GM10248 (cell line): ENCODE measurements around the gene HELZ.
"Not testable (repeated sequence)": the region's sequence is repeated elsewhere in the genome, so short reads cannot be mapped to it uniquely, and the experiment has no call there.

Experiments used
- CTCF ChIA-PET: fragments of 300-600 bp; sonication (Branson Sonifier 250); formaldehyde crosslinking; extraction: SDS; loops from one replicate; lab custom pipeline; 2021; ENCODE audit warnings: antibody characterized with exemption; lab: Yijun Ruan, JAX
- POLR2A ChIA-PET: fragments of 350-650 bp; sonication (Branson Sonifier 250); formaldehyde crosslinking; extraction: SDS; loops from one replicate; lab custom pipeline; 2020; ENCODE audit warnings: antibody characterized with exemption; lab: Yijun Ruan, JAX
- DNase-seq: peaks from one replicate; pipeline ENCODE4 v3.0.0; 2012; ENCODE audit errors: extremely low spot score
- TF ChIP-seq, protein P1 (sequence below): IDR thresholded peaks from 2 replicates; pipeline ENCODE4 v1.5.1; 2012; ENCODE audit warnings: mild to moderate bottlenecking, low read depth; ENCODE audit errors: extremely low read depth, missing control alignments, control extremely low read depth

Gene HELZ

DNA sequence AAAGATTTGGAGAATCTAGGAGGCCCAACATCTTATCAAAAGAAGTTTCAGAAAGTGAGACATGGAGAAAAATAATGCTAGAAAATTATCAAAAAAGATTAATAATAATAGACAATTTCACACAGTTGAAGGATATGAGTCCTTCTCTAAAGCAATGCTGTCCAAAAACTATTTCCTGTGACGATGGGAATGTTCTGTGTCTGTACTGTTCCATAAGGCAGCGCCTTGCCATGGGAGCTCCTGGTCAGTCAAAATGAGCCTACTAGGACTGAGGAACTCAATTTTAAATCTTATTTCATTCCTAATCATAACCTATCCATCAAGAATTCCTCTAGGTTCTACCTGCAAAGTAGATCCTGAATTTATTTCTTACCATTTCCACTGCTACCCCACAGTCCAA is 151.6 kb downstream of the HELZ start:
- ChIA-PET POLR2A (no interaction called here), CTCF (interaction anchor here (2.3 kb wide), 1 partner anchor 12 kb away, joined by 8 read pairs; no protein-coding TSS in a partner anchor)
- DNase-seq, result no peak
- TF ChIP-seq, protein P1, sequence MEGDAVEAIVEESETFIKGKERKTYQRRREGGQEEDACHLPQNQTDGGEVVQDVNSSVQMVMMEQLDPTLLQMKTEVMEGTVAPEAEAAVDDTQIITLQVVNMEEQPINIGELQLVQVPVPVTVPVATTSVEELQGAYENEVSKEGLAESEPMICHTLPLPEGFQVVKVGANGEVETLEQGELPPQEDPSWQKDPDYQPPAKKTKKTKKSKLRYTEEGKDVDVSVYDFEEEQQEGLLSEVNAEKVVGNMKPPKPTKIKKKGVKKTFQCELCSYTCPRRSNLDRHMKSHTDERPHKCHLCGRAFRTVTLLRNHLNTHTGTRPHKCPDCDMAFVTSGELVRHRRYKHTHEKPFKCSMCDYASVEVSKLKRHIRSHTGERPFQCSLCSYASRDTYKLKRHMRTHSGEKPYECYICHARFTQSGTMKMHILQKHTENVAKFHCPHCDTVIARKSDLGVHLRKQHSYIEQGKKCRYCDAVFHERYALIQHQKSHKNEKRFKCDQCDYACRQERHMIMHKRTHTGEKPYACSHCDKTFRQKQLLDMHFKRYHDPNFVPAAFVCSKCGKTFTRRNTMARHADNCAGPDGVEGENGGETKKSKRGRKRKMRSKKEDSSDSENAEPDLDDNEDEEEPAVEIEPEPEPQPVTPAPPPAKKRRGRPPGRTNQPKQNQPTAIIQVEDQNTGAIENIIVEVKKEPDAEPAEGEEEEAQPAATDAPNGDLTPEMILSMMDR, result no peak

DNA sequence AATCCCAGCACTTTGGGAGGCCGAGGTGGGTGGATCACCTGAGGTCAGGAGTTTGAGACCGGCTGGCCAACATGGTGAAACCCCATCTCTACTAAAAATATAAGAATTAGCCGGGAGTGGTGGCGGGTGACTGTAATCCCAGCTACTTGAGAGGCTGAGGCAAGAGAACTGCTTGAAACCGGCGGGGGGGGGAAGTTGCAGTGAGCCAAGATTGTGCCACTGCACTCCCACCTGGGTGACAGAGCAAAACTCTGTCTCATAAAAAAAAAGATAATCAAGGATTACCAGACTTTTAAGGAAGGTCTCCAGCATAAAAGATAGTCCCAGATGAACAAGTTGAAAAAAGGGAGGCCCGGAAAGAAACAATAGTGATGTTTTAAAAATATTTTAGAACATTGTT is 152.3 kb downstream of the HELZ start:
- DNase-seq, POLR2A ChIA-PET: not testable (repeated sequence)
- CTCF ChIA-PET, result interaction anchor here (2.3 kb wide), 1 partner anchor 11 kb away, joined by 8 read pairs; no protein-coding TSS in a partner anchor

DNA sequence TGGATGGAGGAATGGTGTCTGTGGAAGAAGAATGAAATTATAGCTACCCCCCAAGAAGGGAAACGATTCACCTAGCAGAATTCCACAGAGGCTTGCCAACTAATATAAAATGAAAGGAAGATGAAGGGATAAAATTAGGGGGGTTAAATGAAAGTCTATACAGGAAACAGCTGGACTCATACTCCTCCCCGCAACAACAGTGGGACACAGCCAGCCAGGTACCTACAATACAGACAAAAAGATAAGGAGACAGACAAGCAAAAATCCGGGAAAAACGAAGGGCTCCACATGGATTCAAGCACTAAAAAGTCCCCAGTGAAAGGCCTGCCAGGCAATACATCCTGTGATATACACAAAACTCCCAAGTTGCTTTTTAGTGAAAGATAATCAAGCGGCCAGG is 152.7 kb downstream of the HELZ start:
- TF ChIP-seq, protein P1, result no peak
- ChIA-PET POLR2A (no interaction called here), CTCF (interaction anchor here (1.0 to 2.3 kb wide), 2 partner anchors 11 to 17 kb away, joined by 4 to 8 read pairs; no protein-coding TSS in a partner anchor)
- no peak for DNase-seq

DNA sequence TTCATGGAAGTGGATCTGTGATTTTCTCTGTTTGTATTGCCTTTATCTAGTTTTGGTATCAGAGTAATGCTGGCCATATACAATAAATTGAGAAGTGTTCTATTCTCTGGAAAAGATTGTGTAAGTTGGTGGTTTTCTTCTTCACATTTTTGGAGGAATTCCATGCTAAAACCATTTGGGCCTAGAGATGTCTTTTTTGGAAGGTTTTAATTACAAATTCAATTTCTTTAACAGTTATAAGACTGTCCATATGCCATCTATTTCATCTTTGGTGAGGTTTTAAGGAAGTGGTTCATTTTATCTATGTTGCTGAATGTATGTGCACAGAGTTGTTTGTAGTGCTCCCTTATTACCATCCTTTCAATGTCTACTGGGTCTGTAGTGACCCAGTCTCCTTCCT is 154.7 kb downstream of the HELZ start:
- ChIA-PET POLR2A (no interaction called here), CTCF (interaction anchor here (1.7 kb wide), 1 partner anchor 37 kb away, joined by 3 read pairs; no protein-coding TSS in a partner anchor)
- DNase-seq, result no peak
- TF ChIP-seq, protein P1, result no peak

DNA sequence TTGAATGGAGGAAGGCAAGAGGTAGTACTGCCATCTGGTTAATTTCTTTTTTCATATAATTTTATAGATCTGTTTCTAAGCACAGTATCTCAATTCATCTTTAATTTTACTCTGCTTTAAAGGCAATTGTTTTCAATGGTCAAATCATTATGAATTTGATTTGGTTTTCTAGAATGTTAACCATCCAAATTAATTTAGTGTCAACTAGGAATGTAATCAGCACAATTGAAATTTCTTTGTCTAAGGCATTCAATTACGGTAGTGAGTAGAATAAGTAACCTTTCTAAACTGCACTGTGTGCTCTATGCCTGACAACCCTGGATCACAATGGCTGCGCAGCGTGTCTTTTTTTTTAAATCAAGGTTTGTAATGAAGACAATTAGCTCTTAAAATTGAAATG is 156.4 kb downstream of the HELZ start:
- POLR2A ChIA-PET, result no interaction called here
- CTCF ChIA-PET, result no interaction called here
- TF ChIP-seq, protein P1, result no peak
- no peak for DNase-seq

DNA sequence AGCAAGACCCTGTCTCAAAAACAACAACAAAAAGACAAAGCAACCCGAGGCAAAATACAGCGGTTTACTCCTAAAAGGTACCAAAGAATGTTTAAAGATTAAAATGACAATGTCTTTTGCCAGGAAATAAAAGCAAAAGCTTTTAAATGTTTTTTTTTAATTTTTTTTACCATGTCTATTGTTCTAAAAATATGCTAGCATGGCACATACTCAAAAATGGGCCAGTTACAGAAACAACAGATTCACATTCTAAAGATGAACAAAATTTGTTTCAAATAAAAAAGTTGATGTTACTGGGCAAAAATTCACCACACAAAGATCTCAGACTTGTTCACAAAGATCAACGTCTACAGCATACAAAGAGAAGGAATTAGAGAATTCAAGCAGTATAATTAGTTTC is 159.6 kb downstream of the HELZ start:
- TF ChIP-seq, protein P1, result no peak
- CTCF ChIA-PET, result no interaction called here
- POLR2A ChIA-PET, result no interaction called here
- DNase-seq, result no peak

DNA sequence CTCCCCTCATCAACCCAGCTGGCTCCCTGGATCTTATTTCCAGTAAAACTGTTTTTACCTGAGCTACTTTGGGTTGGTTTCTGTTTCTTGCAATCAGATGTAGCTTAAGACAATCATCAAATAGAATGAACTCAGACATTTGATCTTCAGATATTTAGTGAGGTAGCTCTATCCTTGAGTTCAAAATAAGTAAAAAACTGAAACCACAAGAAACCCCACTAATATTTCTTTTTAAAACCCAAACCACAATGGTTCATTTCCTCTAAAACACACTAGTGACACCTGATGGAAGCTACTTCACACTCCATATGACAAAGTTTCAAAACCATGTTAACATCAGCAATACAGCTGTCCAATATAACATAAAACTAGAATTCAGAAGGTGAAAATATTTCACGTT is 162.9 kb downstream of the HELZ start:
- TF ChIP-seq, protein P1, result peak; percentile 33
- CTCF ChIA-PET, result interaction anchor here (1.0 to 2.9 kb wide), 8 partner anchors 10 to 355 kb away, joined by 3 to 17 read pairs (median 6); no protein-coding TSS in a partner anchor

More for the DNA sequence above, 162.9 kb downstream of the HELZ start:
- POLR2A ChIA-PET, result interaction anchor here (0.5 kb wide), 1 partner anchor 52 kb away, joined by 3 read pairs; no protein-coding TSS in a partner anchor
- peak; percentile 60 for DNase-seq
